Panc1 (cell line): ENCODE results near the gene DDX41. TPM values are rescaled to one million over a fixed set of nuclear protein-coding genes. Genes with fewer than 3 reads are reported as not detected.

Experiments
- ATAC-seq: fragments of 200-7000 bp; cut with Tn5 transposase; 2 replicates; pipeline ENCODE4 v1.9.1; 2020; ENCODE audit warnings: mild to moderate bottlenecking, moderate library complexity
- BruUV-seq: library from RNA; stranded (reverse); fragments of 400-500 nt; replicated peaks from 2 replicates; lab custom pipeline; 2021; lab: Mats Ljungman, UMichigan
- CTCF ChIA-PET: fragments of 300-600 bp; sonication (Branson Sonifier 250); formaldehyde crosslinking; loops from one replicate; lab custom pipeline; 2022; ENCODE audit warnings: antibody characterized with exemption; lab: Charles Lee
- POLR2A ChIA-PET: fragments of 300-600 bp; sonication (Branson Sonifier 250); formaldehyde crosslinking; loops from one replicate; lab custom pipeline; 2022; ENCODE audit warnings: antibody characterized with exemption; lab: Charles Lee
- DNase-seq: peaks from one replicate; pipeline ENCODE4 v3.0.0-alpha.2; 2010; ENCODE audit warnings: low read depth, low spot score
- H3K27ac ChIP-seq: 2 replicates; pipeline ENCODE4 v1.5.1; 2011; ENCODE audit warnings: mild to moderate bottlenecking, low read length, inconsistent platforms
- H3K27me3 ChIP-seq: fragments of 200-500 bp; sonication (Bioruptor generic); 2 replicates; pipeline ENCODE4 v1.6.0; 2014; ENCODE audit warnings: low read length, inconsistent platforms; ENCODE audit not compliant: control insufficient read depth, insufficient read depth
- H3K36me3 ChIP-seq: fragments of 200-500 bp; sonication (Bioruptor generic); 2 replicates; pipeline ENCODE4 v1.5.1; 2014; ENCODE audit warnings: inconsistent platforms, mild to moderate bottlenecking, low read length, moderate library complexity; ENCODE audit not compliant: control insufficient read depth, insufficient read depth
- H3K4me1 ChIP-seq: 2 replicates; pipeline ENCODE4 v1.5.1; 2011; ENCODE audit warnings: inconsistent platforms, mild to moderate bottlenecking, low read length, moderate library complexity; ENCODE audit not compliant: control insufficient read depth, insufficient read depth
- H3K4me3 ChIP-seq, 2 experiments: 2 replicates each; pipeline ENCODE4 v1.5.1; 2011 to 2012; ENCODE audit warnings: low read depth in 2 of 2, low read length in 2 of 2, mild to moderate bottlenecking in 2 of 2, inconsistent platforms in 1 of 2, moderate library complexity in 1 of 2
- H3K9me3 ChIP-seq: fragments of 200-500 bp; sonication (Bioruptor generic); 2 replicates; pipeline ENCODE4 v1.5.1; 2014; ENCODE audit warnings: low read depth, mild to moderate bottlenecking, inconsistent platforms, low read length, moderate library complexity; ENCODE audit not compliant: control insufficient read depth, insufficient read depth
- POLR2AphosphoS5 ChIP-seq: IDR thresholded peaks from 2 replicates; pipeline ENCODE4 v1.6.1; 2012; ENCODE audit warnings: mild to moderate bottlenecking, low read depth, low read length, moderate library complexity
- SIN3A ChIP-seq: IDR thresholded peaks from 2 replicates; pipeline ENCODE4 v1.6.1; 2012; ENCODE audit warnings: low read depth, mild to moderate bottlenecking, low read length, moderate library complexity, borderline replicate concordance; ENCODE audit not compliant: insufficient read depth
- TCF7L2 ChIP-seq: IDR thresholded peaks from 2 replicates; pipeline ENCODE4 v1.6.1; 2011; ENCODE audit warnings: mild to moderate bottlenecking, low read depth, low read length, inconsistent platforms
- in situ Hi-C: cut with HindIII; loops from 2 replicates; pipeline ENCODE4 v1.10.0; 2016; ENCODE audit warnings: low sequenced_read_pairs, low pct_unique_long_range_greater_than_20kb
- intact Hi-C: fragments of 100-400 bp; cut with micrococcal nuclease; formaldehyde crosslinking; loops from one replicate; pipeline ENCODE4 v1.10.0; 2022; ENCODE audit not compliant: unreplicated experiment
- total RNA-seq: library from RNA; stranded (reverse); gene quantifications from one replicate; pipeline ENCODE4 v1.2.1, GENCODE V29; 2021; ENCODE audit not compliant: unreplicated experiment
- TF ChIP-seq, protein P1 (sequence below): fragments of 450-650 bp; IDR thresholded peaks from 2 replicates; pipeline ENCODE4 v1.5.1; 2017; ENCODE audit warnings: mild to moderate bottlenecking
- TF ChIP-seq, protein P2 (sequence below), 2 experiments: IDR thresholded peaks; 2 replicates each; pipeline ENCODE4 v1.6.1; 2011 to 2012; ENCODE audit warnings: low read depth in 2 of 2, control low read depth in 1 of 2, low read length in 1 of 2, mild to moderate bottlenecking in 1 of 2, moderate library complexity in 1 of 2; ENCODE audit not compliant: insufficient read depth in 1 of 2

The DDX41 gene
- total RNA-seq, 1 experiment from 2014 or later, result 111 TPM

DNA sequence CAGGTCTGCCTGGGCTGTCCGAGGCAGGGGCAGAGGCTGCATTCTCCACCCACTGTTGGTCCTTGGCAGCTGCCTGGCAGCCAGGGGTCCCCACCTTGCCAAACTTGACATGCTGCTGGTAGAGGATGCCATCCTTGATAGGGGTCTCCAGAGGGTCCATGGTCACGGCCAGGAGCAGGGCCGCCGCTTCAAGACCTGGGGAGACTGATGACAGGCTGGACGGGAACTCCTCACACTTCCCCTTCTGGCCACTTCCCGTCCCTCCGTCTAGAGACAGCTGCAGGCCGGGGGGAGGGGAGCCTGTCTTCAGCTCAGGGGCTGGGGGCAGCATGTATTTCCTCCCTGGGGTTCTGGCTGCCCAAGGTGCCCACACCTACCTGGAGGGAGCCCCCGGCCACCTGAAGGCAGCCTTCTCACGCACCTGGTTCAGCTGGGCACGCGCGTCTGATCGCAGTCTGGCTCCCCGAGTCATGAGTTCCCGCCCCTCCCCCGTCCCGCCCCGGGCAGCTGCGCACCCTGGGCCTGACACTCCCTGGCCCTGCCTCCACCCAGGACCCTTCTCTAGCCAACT, 7.3 kb downstream of the DDX41 start, which contains the start of gene DOK3:
Gene DOK3 (minus strand): TSS at position 446 of the 571 bp plus-strand sequence. CDS start 286 bp downstream, at position 160.
- peaks cover 3% of the 10 kb centered on the region for H3K36me3 ChIP-seq
- TF ChIP-seq, protein P1, sequence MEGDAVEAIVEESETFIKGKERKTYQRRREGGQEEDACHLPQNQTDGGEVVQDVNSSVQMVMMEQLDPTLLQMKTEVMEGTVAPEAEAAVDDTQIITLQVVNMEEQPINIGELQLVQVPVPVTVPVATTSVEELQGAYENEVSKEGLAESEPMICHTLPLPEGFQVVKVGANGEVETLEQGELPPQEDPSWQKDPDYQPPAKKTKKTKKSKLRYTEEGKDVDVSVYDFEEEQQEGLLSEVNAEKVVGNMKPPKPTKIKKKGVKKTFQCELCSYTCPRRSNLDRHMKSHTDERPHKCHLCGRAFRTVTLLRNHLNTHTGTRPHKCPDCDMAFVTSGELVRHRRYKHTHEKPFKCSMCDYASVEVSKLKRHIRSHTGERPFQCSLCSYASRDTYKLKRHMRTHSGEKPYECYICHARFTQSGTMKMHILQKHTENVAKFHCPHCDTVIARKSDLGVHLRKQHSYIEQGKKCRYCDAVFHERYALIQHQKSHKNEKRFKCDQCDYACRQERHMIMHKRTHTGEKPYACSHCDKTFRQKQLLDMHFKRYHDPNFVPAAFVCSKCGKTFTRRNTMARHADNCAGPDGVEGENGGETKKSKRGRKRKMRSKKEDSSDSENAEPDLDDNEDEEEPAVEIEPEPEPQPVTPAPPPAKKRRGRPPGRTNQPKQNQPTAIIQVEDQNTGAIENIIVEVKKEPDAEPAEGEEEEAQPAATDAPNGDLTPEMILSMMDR, result no peak
- TF ChIP-seq POLR2AphosphoS5 (no peak), TCF7L2 (no peak), SIN3A (no peak)
- TF ChIP-seq, protein P2, sequence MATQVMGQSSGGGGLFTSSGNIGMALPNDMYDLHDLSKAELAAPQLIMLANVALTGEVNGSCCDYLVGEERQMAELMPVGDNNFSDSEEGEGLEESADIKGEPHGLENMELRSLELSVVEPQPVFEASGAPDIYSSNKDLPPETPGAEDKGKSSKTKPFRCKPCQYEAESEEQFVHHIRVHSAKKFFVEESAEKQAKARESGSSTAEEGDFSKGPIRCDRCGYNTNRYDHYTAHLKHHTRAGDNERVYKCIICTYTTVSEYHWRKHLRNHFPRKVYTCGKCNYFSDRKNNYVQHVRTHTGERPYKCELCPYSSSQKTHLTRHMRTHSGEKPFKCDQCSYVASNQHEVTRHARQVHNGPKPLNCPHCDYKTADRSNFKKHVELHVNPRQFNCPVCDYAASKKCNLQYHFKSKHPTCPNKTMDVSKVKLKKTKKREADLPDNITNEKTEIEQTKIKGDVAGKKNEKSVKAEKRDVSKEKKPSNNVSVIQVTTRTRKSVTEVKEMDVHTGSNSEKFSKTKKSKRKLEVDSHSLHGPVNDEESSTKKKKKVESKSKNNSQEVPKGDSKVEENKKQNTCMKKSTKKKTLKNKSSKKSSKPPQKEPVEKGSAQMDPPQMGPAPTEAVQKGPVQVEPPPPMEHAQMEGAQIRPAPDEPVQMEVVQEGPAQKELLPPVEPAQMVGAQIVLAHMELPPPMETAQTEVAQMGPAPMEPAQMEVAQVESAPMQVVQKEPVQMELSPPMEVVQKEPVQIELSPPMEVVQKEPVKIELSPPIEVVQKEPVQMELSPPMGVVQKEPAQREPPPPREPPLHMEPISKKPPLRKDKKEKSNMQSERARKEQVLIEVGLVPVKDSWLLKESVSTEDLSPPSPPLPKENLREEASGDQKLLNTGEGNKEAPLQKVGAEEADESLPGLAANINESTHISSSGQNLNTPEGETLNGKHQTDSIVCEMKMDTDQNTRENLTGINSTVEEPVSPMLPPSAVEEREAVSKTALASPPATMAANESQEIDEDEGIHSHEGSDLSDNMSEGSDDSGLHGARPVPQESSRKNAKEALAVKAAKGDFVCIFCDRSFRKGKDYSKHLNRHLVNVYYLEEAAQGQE (IDR thresholded peaks at IDR 0.05; ENCODE audit: insufficient read depth in 1 of 2, low read depth in 2 of 2, low read length in 1 of 2), result no peak
- in situ Hi-C loops, result no loop called here
- BruUV-seq, result no TSS peak
- peaks cover 3% of the 10 kb centered on the region; the same call in 1 of the 2 replicates for H3K4me1 ChIP-seq
- H3K9me3 ChIP-seq, result no peaks in the 10 kb centered on the region
- H3K27ac ChIP-seq, result no peak within 1 kb of the TSS
- POLR2A ChIA-PET, result no interaction called here
- no peaks in the 10 kb centered on the region for H3K27me3 ChIP-seq
- intact Hi-C loops, result no loop called here
- no peak for DNase-seq
- no peak within 1 kb of the TSS for H3K4me3 ChIP-seq
- CTCF ChIA-PET, result no interaction called here
- peak; percentile 17; the same call in 1 of the 2 replicates for ATAC-seq

DNA sequence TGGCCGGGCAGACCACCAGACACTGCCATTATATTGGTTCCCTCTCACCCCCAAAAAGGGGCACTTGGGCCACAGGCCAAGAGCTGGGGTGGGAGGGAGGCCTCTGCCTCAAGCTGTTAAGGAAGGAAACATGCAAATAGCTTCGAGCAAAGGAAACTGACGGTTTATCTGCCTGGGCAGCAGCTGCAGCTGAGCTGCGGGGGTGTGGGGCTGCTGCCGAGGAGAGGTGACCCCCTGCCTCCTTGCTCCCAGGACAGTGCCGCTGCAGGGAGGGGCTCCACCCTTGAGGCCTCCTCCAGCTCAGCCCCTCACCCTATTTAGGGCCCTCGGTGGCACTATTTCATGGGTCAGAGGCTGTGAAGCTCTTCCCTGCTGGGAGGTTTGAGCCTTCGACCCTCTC, 7.9 kb downstream of the DDX41 start:
- peaks cover 3% of the 10 kb centered on the region; the same call in 1 of the 2 replicates for H3K4me1 ChIP-seq
- H3K4me3 ChIP-seq, result no peak overlapping the region
- in situ Hi-C loops, result no loop called here
- peaks cover 3% of the 10 kb centered on the region for H3K36me3 ChIP-seq
- BruUV-seq, result no TSS peak
- no peaks in the 10 kb centered on the region for H3K9me3 ChIP-seq
- no peak for TF ChIP-seq SIN3A
- TF ChIP-seq, protein P2 (IDR thresholded peaks at IDR 0.05; ENCODE audit: insufficient read depth in 1 of 2, low read depth in 2 of 2, low read length in 1 of 2), result no peak
- TF ChIP-seq POLR2AphosphoS5, result no peak
- TF ChIP-seq, protein P1, result no peak
- TF ChIP-seq TCF7L2, result no peak
- ATAC-seq (no peak), DNase-seq (no peak)
- H3K27ac ChIP-seq, result no peak overlapping the region
- intact Hi-C loops, result no loop called here
- ChIA-PET CTCF (interaction anchor here (0.5 kb wide), 1 partner anchor 15 kb away, joined by 4 read pairs; no protein-coding TSS in a partner anchor), POLR2A (interaction anchor here (0.6 kb wide), 1 partner anchor 165 kb away, joined by 11 read pairs; no protein-coding TSS in a partner anchor)
- no peaks in the 10 kb centered on the region for H3K27me3 ChIP-seq
